ENCODE results near the gene OSBPL7. TPM values are rescaled to one million over a fixed set of nuclear protein-coding genes. Genes with fewer than 3 reads are reported as not detected.

OSBPL7 gene
- total and polyA plus RNA-seq, 2 of the 8 experiments (the other 6 are each of a cell fraction or from before 2014, with no cell fraction given), result 7.2 to 8.9 TPM

GRCh38 chr17:47822785-47823184 lies 1.2 kb upstream of the OSBPL7 start (continued):
- TF ChIP-seq NRF1 (IDR thresholded peaks at IDR 0.05; ENCODE audit: low read depth, low read length), result no peak
- TF ChIP-seq KDM1A (IDR thresholded peaks at IDR 0.05; ENCODE audit: borderline replicate concordance, low read length), result no peak
